22Rv1 (cell line): ENCODE measurements around the gene C5.

Experiments used
- CTCF ChIP-seq: fragments of 450-650 bp; IDR thresholded peaks from 2 replicates; pipeline ENCODE4 v1.5.1; 2017; ENCODE audit warnings: mild to moderate bottlenecking
- ZFX ChIP-seq: fragments of 450-650 bp; IDR thresholded peaks from 2 replicates; pipeline ENCODE4 v1.6.1; 2017; ENCODE audit warnings: antibody characterized with exemption, borderline replicate concordance

DNA sequence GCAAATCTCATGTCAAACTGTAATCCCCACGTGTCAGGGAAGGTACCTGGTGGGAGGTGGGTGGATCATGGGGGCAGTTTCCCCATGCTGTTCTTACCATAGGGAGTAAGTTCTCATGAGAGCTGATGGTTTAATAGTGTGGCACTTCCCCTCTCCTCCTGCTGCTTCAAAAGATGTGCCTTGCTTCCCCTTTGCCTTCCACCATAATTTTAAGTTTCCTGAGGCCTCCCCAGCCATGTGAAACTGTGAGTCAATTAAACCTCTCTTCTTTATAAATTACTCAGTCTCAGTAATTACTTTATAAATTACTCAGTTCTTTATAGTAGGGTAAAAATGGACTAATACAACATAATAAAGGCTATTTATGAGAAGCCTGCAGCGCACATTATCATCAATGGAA, 17.6 kb upstream of the C5 start:
- TF ChIP-seq CTCF = no peak
- TF ChIP-seq ZFX = no peak
